ENCODE results near the gene TOLLIP.

The TOLLIP gene

GRCh38 chr11:1298695-1299492, 10.5 kb downstream of the TOLLIP start:
- ATAC-seq: no peak
- no peak for DNase-seq

- DNase-seq: peak; percentile 1
Observed at GRCh38 chr11:1297576-1298473, 11.6 kb downstream of the TOLLIP start.

GRCh38 chr11:1297011-1297575, 12.3 kb downstream of the TOLLIP start:
- ATAC-seq (no peak), DNase-seq (no peak)

More at GRCh38 chr11:1297576-1298473, 11.6 kb downstream of the TOLLIP start:
- peak; percentile 34 for ATAC-seq

GRCh38 chr11:1296287-1296686, 13.1 kb downstream of the TOLLIP start:
- DNase-seq (no peak), ATAC-seq (no peak)

- ATAC-seq (no peak), DNase-seq (no peak)
Observed at GRCh38 chr11:1295591-1295990, 13.8 kb downstream of the TOLLIP start.

- ATAC-seq (no peak), DNase-seq (no peak)
Observed at GRCh38 chr11:1295086-1295485, 14.3 kb downstream of the TOLLIP start.

GRCh38 chr11:1293619-1294015, 15.8 kb downstream of the TOLLIP start:
- ATAC-seq: no peak

GRCh38 chr11:1292644-1293618, 16.5 kb downstream of the TOLLIP start:
- DNase-seq: no peak
- no peak for ATAC-seq

More at GRCh38 chr11:1293619-1294015, 15.8 kb downstream of the TOLLIP start:
- DNase-seq: peak; percentile 22

GRCh38 chr11:1292018-1292643, 17.3 kb downstream of the TOLLIP start:
- no peak for ATAC-seq
- DNase-seq: no peak

GRCh38 chr11:1291295-1292017, 18.0 kb downstream of the TOLLIP start:
- ATAC-seq: no peak
- no peak for DNase-seq

GRCh38 chr11:1290052-1291040, 19.1 kb downstream of the TOLLIP start:
- no peak for DNase-seq
- ATAC-seq: no peak

GRCh38 chr11:1289211-1289935, 20.1 kb downstream of the TOLLIP start:
- DNase-seq: no peak
- ATAC-seq: no peak

GRCh38 chr11:1288426-1289151, 20.8 kb downstream of the TOLLIP start:
- DNase-seq: no peak
- no peak for ATAC-seq

GRCh38 chr11:1287928-1288327, 21.5 kb downstream of the TOLLIP start:
- DNase-seq (no peak), ATAC-seq (no peak)

- DNase-seq: no peak
- ATAC-seq: no peak
Observed at GRCh38 chr11:1285876-1286275, 23.6 kb downstream of the TOLLIP start.

- DNase-seq (no peak), ATAC-seq (no peak)
Observed at GRCh38 chr11:1285316-1285744, 24.1 kb downstream of the TOLLIP start.

GRCh38 chr11:1283906-1284305, 25.5 kb downstream of the TOLLIP start:
- ATAC-seq (no peak), DNase-seq (no peak)

- no peak for DNase-seq
- no peak for ATAC-seq
Observed at GRCh38 chr11:1283091-1283511, 26.3 kb downstream of the TOLLIP start.
